Left ventricle myocardium inferior (tissue), 1 donor: ENCODE results near the gene ARRDC1. TPM values are rescaled to one million over a fixed set of nuclear protein-coding genes. Genes with fewer than 3 reads are reported as not detected.
A peak's percentile ranks its signal among the peaks of the same experiment; 100 is the strongest.

Experiments
- DNase-seq: peaks from one replicate; pipeline ENCODE4 v3.0.0-alpha.2; 2020
- H3K27ac ChIP-seq: fragments of 200-600 bp; replicated peaks from 2 replicates; pipeline ENCODE4 v1.8.0; 2021
- H3K27me3 ChIP-seq: fragments of 200-600 bp; 2 replicates; pipeline ENCODE4 v1.8.0; 2021; ENCODE audit warnings: low read depth
- H3K36me3 ChIP-seq: fragments of 200-600 bp; 2 replicates; pipeline ENCODE4 v1.8.0; 2021
- H3K4me1 ChIP-seq: fragments of 200-600 bp; 2 replicates; pipeline ENCODE4 v1.8.0; 2021
- H3K4me3 ChIP-seq: fragments of 200-600 bp; 2 replicates; pipeline ENCODE4 v1.8.0; 2021; ENCODE audit warnings: mild to moderate bottlenecking, moderate library complexity
- H3K9me3 ChIP-seq: fragments of 200-600 bp; replicated peaks from 2 replicates; pipeline ENCODE4 v1.8.0; 2021
- intact Hi-C: fragments of 100-400 bp; cut with micrococcal nuclease; formaldehyde crosslinking; loops from one replicate; pipeline ENCODE4 v1.11.0; 2022
- total RNA-seq: library from RNA; stranded (reverse); fragmentation: NEBNext Ultra II Directional; extraction: Animal tissue kit (Norgen Biotek cat#: 25700); gene quantifications from one replicate; pipeline ENCODE4 v1.2.1, GENCODE V29; 2021
- TF ChIP-seq, protein P1 (sequence below): fragments of 200-600 bp; IDR thresholded peaks from 2 replicates; pipeline ENCODE4 v1.8.0; 2021; ENCODE audit warnings: antibody characterized with exemption, mild to moderate bottlenecking, borderline replicate concordance
- donor health status: DM: no; HTN: yes; CAD: no; lungs with severe emphysema.

ARRDC1 gene
- total RNA-seq, 1 donor from 2014 or later, result 16.2 TPM

DNA sequence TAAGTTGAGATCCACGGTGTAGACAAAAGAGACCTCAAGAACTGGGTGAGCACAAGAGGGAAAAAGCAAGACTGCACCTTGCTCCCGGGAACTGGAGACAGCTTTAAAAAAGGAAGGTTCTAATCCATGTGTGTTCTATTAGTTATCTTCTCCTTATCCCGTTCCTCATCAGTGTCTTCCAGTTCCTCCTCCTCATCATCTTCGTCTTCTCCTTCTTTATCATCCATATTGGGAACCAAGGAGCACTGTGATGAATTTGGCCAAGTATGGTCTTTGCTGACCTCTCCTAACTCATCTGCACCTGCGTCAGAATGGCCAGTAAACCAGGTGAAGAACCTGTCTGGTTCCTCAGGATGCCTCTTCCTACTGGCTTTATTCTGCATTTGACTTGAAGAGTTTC, 35.4 kb downstream of the ARRDC1 start:
- H3K27ac ChIP-seq, result no peak overlapping the region
- peaks cover 14% of the 10 kb centered on the region for H3K36me3 ChIP-seq
- H3K27me3 ChIP-seq, result no peaks in the 10 kb centered on the region
- H3K4me3 ChIP-seq, result no peak overlapping the region
- H3K4me1 ChIP-seq, result peaks cover 22% of the 10 kb centered on the region
- TF ChIP-seq, protein P1, sequence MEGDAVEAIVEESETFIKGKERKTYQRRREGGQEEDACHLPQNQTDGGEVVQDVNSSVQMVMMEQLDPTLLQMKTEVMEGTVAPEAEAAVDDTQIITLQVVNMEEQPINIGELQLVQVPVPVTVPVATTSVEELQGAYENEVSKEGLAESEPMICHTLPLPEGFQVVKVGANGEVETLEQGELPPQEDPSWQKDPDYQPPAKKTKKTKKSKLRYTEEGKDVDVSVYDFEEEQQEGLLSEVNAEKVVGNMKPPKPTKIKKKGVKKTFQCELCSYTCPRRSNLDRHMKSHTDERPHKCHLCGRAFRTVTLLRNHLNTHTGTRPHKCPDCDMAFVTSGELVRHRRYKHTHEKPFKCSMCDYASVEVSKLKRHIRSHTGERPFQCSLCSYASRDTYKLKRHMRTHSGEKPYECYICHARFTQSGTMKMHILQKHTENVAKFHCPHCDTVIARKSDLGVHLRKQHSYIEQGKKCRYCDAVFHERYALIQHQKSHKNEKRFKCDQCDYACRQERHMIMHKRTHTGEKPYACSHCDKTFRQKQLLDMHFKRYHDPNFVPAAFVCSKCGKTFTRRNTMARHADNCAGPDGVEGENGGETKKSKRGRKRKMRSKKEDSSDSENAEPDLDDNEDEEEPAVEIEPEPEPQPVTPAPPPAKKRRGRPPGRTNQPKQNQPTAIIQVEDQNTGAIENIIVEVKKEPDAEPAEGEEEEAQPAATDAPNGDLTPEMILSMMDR, result no peak
- intact Hi-C loops, result no loop called here
- H3K9me3 ChIP-seq, result no peaks in the 10 kb centered on the region
- no peak for DNase-seq

DNA sequence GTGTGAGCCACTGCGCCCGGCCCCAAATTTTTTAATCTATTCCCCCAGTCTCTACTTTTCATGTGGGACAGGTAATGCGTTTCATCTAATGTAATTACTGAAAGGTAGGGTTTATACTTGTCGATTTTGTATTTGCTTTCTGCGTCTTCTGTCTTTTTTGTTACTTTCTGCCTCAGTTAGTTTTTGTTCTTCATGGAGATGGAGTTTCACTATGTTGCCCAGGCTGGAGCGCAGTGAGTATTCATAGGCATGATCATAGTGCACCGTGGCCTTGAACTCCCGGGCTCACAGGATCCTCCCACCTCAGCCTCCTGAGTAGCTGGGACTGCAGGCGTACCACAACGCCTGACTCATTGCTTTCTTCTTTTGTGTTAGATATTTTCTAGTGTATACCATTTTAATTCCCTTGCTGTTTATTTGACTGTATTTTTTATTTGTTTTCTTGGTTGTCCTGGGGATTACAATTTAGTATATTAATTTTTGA, 36.7 kb downstream of the ARRDC1 start:
- H3K27ac ChIP-seq, result no peak overlapping the region
- no peaks in the 10 kb centered on the region for H3K27me3 ChIP-seq
- H3K4me1 ChIP-seq, result peaks cover 29% of the 10 kb centered on the region
- no peak overlapping the region for H3K4me3 ChIP-seq
- no peak for DNase-seq
- intact Hi-C loops, result no loop called here
- H3K9me3 ChIP-seq, result no peaks in the 10 kb centered on the region
- H3K36me3 ChIP-seq, result peaks cover 18% of the 10 kb centered on the region
- TF ChIP-seq, protein P1, result no peak

DNA sequence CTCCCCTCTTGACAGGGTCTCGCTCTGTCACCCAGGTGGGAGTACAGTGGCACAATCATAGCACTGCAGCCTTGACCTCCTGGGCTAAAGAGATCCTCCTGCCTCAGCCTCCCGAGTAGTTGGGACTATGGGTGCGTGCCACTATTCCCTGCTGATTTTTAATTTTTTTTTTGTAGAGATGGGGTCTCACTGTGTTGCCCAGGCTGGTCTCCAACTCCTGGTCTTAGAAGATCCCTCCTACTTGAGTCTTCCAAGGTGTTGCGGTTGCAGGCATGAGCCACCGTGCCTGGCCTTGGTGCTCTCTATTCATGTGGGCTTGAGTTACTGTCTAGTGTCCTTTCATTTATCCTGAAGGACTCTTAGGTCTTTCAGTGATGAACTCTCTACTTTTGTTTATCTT, 37.4 kb downstream of the ARRDC1 start:
- Histone ChIP-seq H3K4me3 (no peak overlapping the region), H3K36me3 (peaks cover 20% of the 10 kb centered on the region), H3K9me3 (no peaks in the 10 kb centered on the region), H3K27ac (no peak overlapping the region), H3K4me1 (peaks cover 30% of the 10 kb centered on the region), H3K27me3 (no peaks in the 10 kb centered on the region)
- no peak for DNase-seq
- intact Hi-C loops, result no loop called here
- TF ChIP-seq, protein P1, result no peak

DNA sequence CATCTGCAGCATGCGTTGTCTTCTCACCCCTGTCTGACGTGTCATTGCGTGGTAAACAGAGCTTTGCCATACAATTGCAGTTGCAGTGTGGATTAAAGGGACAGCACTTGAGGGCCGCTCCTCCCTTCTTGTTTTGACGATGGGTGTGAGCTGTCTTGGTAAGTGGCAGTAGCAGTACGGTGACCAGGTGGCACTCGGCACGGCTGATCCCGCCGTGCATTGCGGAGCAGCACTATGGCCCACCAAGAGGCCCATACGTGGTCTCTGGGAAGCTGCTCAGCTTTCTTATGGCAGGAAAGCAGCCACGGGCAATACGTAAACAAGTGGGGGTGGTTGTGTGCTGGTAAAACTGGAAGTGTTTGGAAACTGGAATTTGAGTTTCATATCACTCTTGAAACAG, 38.4 kb downstream of the ARRDC1 start:
- H3K4me3 ChIP-seq, result no peak overlapping the region
- H3K27me3 ChIP-seq, result no peaks in the 10 kb centered on the region
- H3K27ac ChIP-seq, result no peak overlapping the region
- H3K4me1 ChIP-seq, result peaks cover 27% of the 10 kb centered on the region
- no peaks in the 10 kb centered on the region for H3K9me3 ChIP-seq
- peaks cover 20% of the 10 kb centered on the region for H3K36me3 ChIP-seq
- TF ChIP-seq, protein P1, result no peak
- intact Hi-C loops, result no loop called here
- peak; percentile 5 for DNase-seq

DNA sequence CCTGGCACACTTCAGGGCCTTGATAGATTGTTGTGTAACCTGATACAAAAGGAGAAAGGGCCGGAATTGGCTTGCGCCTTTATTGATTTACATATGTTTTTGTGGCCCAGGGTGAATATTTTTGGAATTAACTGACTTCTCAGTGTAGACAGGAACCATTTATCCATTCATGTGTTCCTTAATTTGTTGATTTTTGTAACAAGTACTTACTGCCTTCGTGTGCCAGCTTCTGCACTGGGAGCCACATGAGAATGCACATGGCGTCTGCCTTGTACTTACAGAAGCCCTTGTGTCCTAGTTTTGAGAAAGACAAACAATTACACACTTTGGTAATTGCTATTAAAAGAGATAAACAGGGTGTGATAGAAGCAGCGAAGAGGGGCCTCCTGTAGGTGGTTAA, 39.7 kb downstream of the ARRDC1 start:
- Histone ChIP-seq H3K36me3 (peaks cover 20% of the 10 kb centered on the region), H3K4me1 (peaks cover 26% of the 10 kb centered on the region), H3K27me3 (no peaks in the 10 kb centered on the region), H3K4me3 (no peak overlapping the region), H3K27ac (no peak overlapping the region), H3K9me3 (no peaks in the 10 kb centered on the region)
- intact Hi-C loops, result no loop called here
- TF ChIP-seq, protein P1, result no peak
- no peak for DNase-seq
